Loucy (cell line): ENCODE results near the gene FSTL4.

ENCODE experiments used
- H2AFZ ChIP-seq: fragments of 200-600 bp; sonication (generic); 2 replicates; pipeline ENCODE4 v1.6.0; 2016; ENCODE audit warnings: antibody characterized with exemption, mild to moderate bottlenecking, low read length, moderate library complexity
- H3F3A ChIP-seq: fragments of 200-600 bp; 2 replicates; pipeline ENCODE4 v1.6.0; 2016; ENCODE audit warnings: antibody characterized with exemption, low read depth, mild to moderate bottlenecking
- H3K27me3 ChIP-seq: fragments of 200-600 bp; sonication (generic); 2 replicates; pipeline ENCODE4 v1.6.1; 2014; ENCODE audit warnings: low read length, mild to moderate bottlenecking; ENCODE audit not compliant: insufficient read depth, poor library complexity, severe bottlenecking
- H3K36me3 ChIP-seq: fragments of 200-600 bp; sonication (generic); 2 replicates; pipeline ENCODE4 v1.6.1; 2016; ENCODE audit warnings: low read length; ENCODE audit not compliant: insufficient read depth
- H3K4me1 ChIP-seq: fragments of 200-600 bp; sonication (generic); 2 replicates; pipeline ENCODE4 v1.5.1; 2014; ENCODE audit warnings: low read length, mild to moderate bottlenecking; ENCODE audit not compliant: insufficient read depth, poor library complexity, severe bottlenecking
- H3K4me2 ChIP-seq: fragments of 200-600 bp; sonication (generic); 2 replicates; pipeline ENCODE4 v1.6.0; 2014; ENCODE audit warnings: antibody characterized with exemption, low read length, low read depth, mild to moderate bottlenecking; ENCODE audit not compliant: poor library complexity, severe bottlenecking
- H3K4me3 ChIP-seq: fragments of 200-600 bp; sonication (generic); 2 replicates; pipeline ENCODE4 v1.5.1; 2014; ENCODE audit warnings: low read length, mild to moderate bottlenecking, mixed read lengths; ENCODE audit not compliant: poor library complexity, severe bottlenecking
- H3K79me2 ChIP-seq: fragments of 200-600 bp; sonication (generic); 2 replicates; pipeline ENCODE4 v1.6.1; 2014; ENCODE audit warnings: low read length; ENCODE audit not compliant: insufficient read depth
- H3K9ac ChIP-seq: fragments of 200-600 bp; sonication (generic); 2 replicates; pipeline ENCODE4 v1.6.0; 2014; ENCODE audit warnings: mild to moderate bottlenecking, low read depth, low read length, moderate library complexity; ENCODE audit not compliant: poor library complexity, severe bottlenecking
- H3K9me2 ChIP-seq: fragments of 200-600 bp; sonication (generic); replicated peaks from 2 replicates; pipeline ENCODE4 v1.6.1; 2016; ENCODE audit warnings: low read depth, low read length, mixed read lengths
- H3K9me3 ChIP-seq: fragments of 200-600 bp; sonication (generic); 2 replicates; pipeline ENCODE4 v1.6.1; 2014; ENCODE audit warnings: mild to moderate bottlenecking, antibody characterized with exemption, low read length, low read depth; ENCODE audit not compliant: insufficient read depth
- H4K20me1 ChIP-seq: fragments of 200-600 bp; sonication (generic); 2 replicates; pipeline ENCODE4 v1.6.0; 2014; ENCODE audit warnings: antibody characterized with exemption, low read length, mild to moderate bottlenecking; ENCODE audit not compliant: insufficient read depth, poor library complexity, severe bottlenecking
- EZH2phosphoT487 ChIP-seq: fragments of 200-600 bp; IDR thresholded peaks from 2 replicates; pipeline ENCODE4 v1.6.1; 2018; ENCODE audit warnings: antibody characterized with exemption, mild to moderate bottlenecking, moderate library complexity, borderline replicate concordance
- TF ChIP-seq, protein P1 (sequence below): fragments of 200-600 bp; sonication (generic); conservative IDR thresholded peaks from 2 replicates; pipeline ENCODE4 v1.5.1; 2014; ENCODE audit warnings: mild to moderate bottlenecking, antibody characterized with exemption, low read length

FSTL4 gene

GRCh38 chr5:133382661-133383579 lies 229.4 kb downstream of the FSTL4 start:
- no peaks in the 10 kb centered on the region for H3K27me3 ChIP-seq
- H3K9me2 ChIP-seq, result no peaks in the 10 kb centered on the region
- no peak overlapping the region for H3K4me3 ChIP-seq
- TF ChIP-seq, protein P1, sequence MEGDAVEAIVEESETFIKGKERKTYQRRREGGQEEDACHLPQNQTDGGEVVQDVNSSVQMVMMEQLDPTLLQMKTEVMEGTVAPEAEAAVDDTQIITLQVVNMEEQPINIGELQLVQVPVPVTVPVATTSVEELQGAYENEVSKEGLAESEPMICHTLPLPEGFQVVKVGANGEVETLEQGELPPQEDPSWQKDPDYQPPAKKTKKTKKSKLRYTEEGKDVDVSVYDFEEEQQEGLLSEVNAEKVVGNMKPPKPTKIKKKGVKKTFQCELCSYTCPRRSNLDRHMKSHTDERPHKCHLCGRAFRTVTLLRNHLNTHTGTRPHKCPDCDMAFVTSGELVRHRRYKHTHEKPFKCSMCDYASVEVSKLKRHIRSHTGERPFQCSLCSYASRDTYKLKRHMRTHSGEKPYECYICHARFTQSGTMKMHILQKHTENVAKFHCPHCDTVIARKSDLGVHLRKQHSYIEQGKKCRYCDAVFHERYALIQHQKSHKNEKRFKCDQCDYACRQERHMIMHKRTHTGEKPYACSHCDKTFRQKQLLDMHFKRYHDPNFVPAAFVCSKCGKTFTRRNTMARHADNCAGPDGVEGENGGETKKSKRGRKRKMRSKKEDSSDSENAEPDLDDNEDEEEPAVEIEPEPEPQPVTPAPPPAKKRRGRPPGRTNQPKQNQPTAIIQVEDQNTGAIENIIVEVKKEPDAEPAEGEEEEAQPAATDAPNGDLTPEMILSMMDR, result no peak
- no peak for TF ChIP-seq EZH2phosphoT487
- H2AFZ ChIP-seq, result no peak overlapping the region
- H3F3A ChIP-seq, result no peaks in the 10 kb centered on the region
- no peaks in the 10 kb centered on the region for H3K36me3 ChIP-seq
- no peaks in the 10 kb centered on the region for H3K4me1 ChIP-seq
- H4K20me1 ChIP-seq, result no peaks in the 10 kb centered on the region
- no peak overlapping the region for H3K9ac ChIP-seq
- H3K79me2 ChIP-seq, result no peaks in the 10 kb centered on the region
- H3K4me2 ChIP-seq, result no peak overlapping the region
- H3K9me3 ChIP-seq, result no peaks in the 10 kb centered on the region

DNA sequence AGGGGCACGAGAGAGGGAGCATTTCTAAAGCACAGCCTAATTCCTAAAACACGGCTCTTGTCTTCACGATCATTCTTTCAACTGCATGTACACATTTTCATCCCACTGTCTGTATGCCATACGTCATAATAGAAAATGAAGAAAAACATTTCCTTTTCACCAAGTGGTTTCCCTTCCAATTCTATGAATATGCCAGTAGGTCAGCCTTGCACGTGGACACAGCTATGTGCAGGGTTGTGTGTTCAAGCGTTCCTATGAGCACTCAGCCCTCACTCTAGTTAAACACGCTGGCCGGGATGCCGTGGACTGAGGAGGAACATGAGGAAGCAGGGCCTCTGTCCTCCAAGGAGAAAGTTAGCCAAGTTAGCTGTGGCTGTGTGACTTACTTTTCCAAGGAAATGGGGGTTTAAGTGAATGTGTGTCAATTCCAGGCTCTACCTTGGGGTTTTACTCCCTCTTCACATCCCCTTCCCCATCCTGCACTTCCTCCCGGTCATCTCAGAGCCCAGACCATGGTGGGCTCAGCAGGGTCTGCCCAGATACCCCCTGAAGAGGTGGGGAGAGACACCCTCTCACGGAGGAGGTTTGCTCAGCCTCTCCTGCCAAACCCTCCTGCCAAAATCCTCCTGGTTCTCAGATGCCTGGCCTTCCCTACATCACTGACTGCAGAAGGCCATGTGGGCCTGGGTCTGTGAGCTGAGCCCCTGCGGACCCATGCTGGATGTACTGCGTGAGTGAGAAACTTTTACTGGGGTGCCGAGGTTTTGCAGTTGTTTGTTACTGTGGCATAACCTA lies 230.6 kb downstream of the FSTL4 start:
- TF ChIP-seq, protein P1, result no peak
- no peak for TF ChIP-seq EZH2phosphoT487
- no peaks in the 10 kb centered on the region for H4K20me1 ChIP-seq
- H3F3A ChIP-seq, result no peaks in the 10 kb centered on the region
- H3K9me3 ChIP-seq, result no peaks in the 10 kb centered on the region
- no peaks in the 10 kb centered on the region for H3K27me3 ChIP-seq
- H3K36me3 ChIP-seq, result no peaks in the 10 kb centered on the region
- no peak overlapping the region for H3K4me3 ChIP-seq
- H3K9me2 ChIP-seq, result no peaks in the 10 kb centered on the region
- no peak overlapping the region for H3K4me2 ChIP-seq
- H2AFZ ChIP-seq, result no peak overlapping the region
- no peak overlapping the region for H3K9ac ChIP-seq
- H3K79me2 ChIP-seq, result no peaks in the 10 kb centered on the region
- H3K4me1 ChIP-seq, result no peaks in the 10 kb centered on the region

DNA sequence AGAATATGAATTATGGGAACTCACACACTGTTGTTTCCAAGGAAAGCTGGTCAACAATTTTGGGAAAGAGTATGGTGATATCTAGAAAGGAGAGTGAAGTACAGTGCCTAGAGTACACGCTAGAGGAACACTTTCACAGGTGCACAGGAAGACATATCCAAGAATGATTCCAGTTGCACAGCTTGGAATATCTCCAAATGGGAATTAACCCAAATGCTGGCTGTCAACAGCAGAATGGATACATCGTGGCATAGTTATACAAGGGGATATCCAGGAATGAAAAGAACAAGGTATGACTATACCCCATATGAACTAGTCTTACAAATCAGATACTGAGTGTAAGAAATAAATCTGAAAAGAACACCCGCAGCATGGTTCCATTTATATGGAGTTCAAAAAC lies 231.3 kb downstream of the FSTL4 start:
- Histone ChIP-seq H3K9me3 (no peaks in the 10 kb centered on the region), H3K36me3 (no peaks in the 10 kb centered on the region), H3K9ac (no peak overlapping the region), H3K4me2 (no peak overlapping the region), H3K4me3 (no peak overlapping the region), H3K9me2 (no peaks in the 10 kb centered on the region), H3K4me1 (no peaks in the 10 kb centered on the region), H3F3A (no peaks in the 10 kb centered on the region), H2AFZ (no peak overlapping the region), H3K27me3 (no peaks in the 10 kb centered on the region), H3K79me2 (no peaks in the 10 kb centered on the region), H4K20me1 (no peaks in the 10 kb centered on the region)
- TF ChIP-seq, protein P1, result no peak
- TF ChIP-seq EZH2phosphoT487, result no peak
